Smooth muscle cell (in vitro differentiated cells): ENCODE results near the gene TSPAN5. TPM values are rescaled to one million over a fixed set of nuclear protein-coding genes. Genes with fewer than 3 reads are reported as not detected.

ENCODE experiments used
- DNase-seq: peaks from one replicate; lab custom pipeline; 2025; ENCODE audit not compliant: unreplicated experiment; lab: John Stamatoyannopoulos, UW
- H2AFZ ChIP-seq: fragments of 200-600 bp; sonication (generic); 2 replicates; pipeline ENCODE4 v1.6.0; 2016; ENCODE audit warnings: antibody characterized with exemption, low read depth, mild to moderate bottlenecking
- H3F3A ChIP-seq: fragments of 200-600 bp; sonication (generic); 2 replicates; pipeline ENCODE4 v1.6.0; 2017; ENCODE audit warnings: antibody characterized with exemption, low read depth
- H3K27ac ChIP-seq: fragments of 200-600 bp; sonication (generic); 2 replicates; pipeline ENCODE4 v1.5.1; 2016; ENCODE audit warnings: low read depth, mild to moderate bottlenecking
- H3K27me3 ChIP-seq: fragments of 200-600 bp; sonication (generic); 2 replicates; pipeline ENCODE4 v1.6.1; 2016; ENCODE audit warnings: low read depth, mild to moderate bottlenecking
- H3K36me3 ChIP-seq: fragments of 200-600 bp; sonication (generic); 2 replicates; pipeline ENCODE4 v1.5.1; 2016; ENCODE audit warnings: low read depth
- H3K4me1 ChIP-seq: fragments of 200-600 bp; sonication (generic); 2 replicates; pipeline ENCODE4 v1.5.1; 2016; ENCODE audit warnings: low read depth
- H3K4me2 ChIP-seq: fragments of 200-600 bp; sonication (generic); 2 replicates; pipeline ENCODE4 v1.6.0; 2016; ENCODE audit warnings: mild to moderate bottlenecking
- H3K4me3 ChIP-seq: fragments of 200-600 bp; sonication (generic); 2 replicates; pipeline ENCODE4 v1.5.1; 2016; ENCODE audit warnings: mild to moderate bottlenecking
- H3K79me2 ChIP-seq: fragments of 200-600 bp; sonication (generic); 2 replicates; pipeline ENCODE4 v1.6.0; 2016; ENCODE audit warnings: low read depth, mild to moderate bottlenecking
- H3K9ac ChIP-seq: fragments of 200-600 bp; sonication (generic); 2 replicates; pipeline ENCODE4 v1.6.0; 2016; ENCODE audit warnings: low read depth
- H3K9me3 ChIP-seq: fragments of 200-600 bp; sonication (generic); replicated peaks from 2 replicates; pipeline ENCODE4 v1.5.1; 2016; ENCODE audit warnings: low read depth
- H4K20me1 ChIP-seq: fragments of 200-600 bp; sonication (generic); 2 replicates; pipeline ENCODE4 v1.6.0; 2016; ENCODE audit warnings: low read depth
- WGBS: methylation state at CpG from one replicate; pipeline ENCODE4 v1.1.7; 2016; ENCODE audit warnings: low lambda C conversion rate; 5-methylcytosine and 5-hydroxymethylcytosine counted together
- polyA plus RNA-seq: library from polyadenylated mRNA; unstranded; fragments of >200 nt; fragmentation: Nextera tagmentation; extraction: Ambion mirVana; gene quantifications from 2 replicates; pipeline ENCODE4 v1.2.1, GENCODE V29; 2016
- total RNA-seq: library from RNA; depleted of rRNA; stranded (reverse); fragments of >200 nt; gene quantifications from 2 replicates; pipeline ENCODE4 v1.2.3, GENCODE V29; 2014
- TF ChIP-seq, protein P1 (sequence below): fragments of 200-600 bp; sonication (generic); IDR thresholded peaks from 2 replicates; pipeline ENCODE4 v1.5.1; 2017; ENCODE audit warnings: borderline replicate concordance, mild to moderate bottlenecking, antibody characterized with exemption; ENCODE audit not compliant: insufficient read depth, poor library complexity, severe bottlenecking

TSPAN5 gene
- total and polyA plus RNA-seq, 2 experiments from 2014 or later: 28.3 to 35.8 TPM

DNA sequence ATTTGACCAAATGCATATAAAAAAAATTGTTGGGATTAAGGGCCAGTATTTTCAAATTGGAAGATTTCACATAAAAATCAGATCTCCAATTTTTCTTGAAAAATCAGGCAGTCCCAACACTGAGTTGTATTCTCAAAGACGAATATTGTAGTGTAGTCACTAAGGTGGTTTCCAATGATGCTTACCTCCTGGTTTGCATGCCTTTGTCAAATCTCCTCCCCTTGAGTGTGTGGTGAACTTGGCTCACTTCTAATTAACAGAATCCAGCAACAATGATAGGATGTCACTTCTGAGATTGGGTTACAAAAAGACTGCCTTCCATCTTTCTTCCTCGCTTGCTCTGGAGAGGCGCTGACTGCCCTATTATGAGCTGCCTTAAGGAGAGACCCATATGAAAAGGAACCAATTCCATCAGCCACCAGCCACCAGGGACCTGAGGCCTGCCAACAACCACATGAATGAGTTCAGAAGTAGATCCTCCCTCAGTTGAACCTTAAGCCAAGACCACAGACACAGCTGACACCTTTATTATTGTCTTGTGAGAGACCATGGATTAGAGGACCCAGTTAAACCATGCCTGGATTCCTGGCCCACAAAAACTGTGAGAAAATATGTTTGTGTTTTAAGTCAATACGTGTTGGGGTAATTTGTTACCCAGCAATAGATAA is 31.2 kb upstream of the TSPAN5 start:
- H3K4me3 ChIP-seq: no peak overlapping the region
- H3K27me3 ChIP-seq: no peaks in the 10 kb centered on the region
- H3K79me2 ChIP-seq: no peaks in the 10 kb centered on the region
- peaks cover 8% of the 10 kb centered on the region for H3K4me1 ChIP-seq
- DNase-seq: no peak
- H3K4me2 ChIP-seq: no peak overlapping the region
- no peak overlapping the region for H3K9ac ChIP-seq
- peaks cover 28% of the 10 kb centered on the region for H3F3A ChIP-seq
- WGBS: 100% methylated on average over 4 of the region's 4 CpGs
- no peaks in the 10 kb centered on the region for H3K36me3 ChIP-seq
- no peaks in the 10 kb centered on the region for H3K9me3 ChIP-seq
- H4K20me1 ChIP-seq: no peaks in the 10 kb centered on the region
- H3K27ac ChIP-seq: no peak overlapping the region
- TF ChIP-seq, protein P1, sequence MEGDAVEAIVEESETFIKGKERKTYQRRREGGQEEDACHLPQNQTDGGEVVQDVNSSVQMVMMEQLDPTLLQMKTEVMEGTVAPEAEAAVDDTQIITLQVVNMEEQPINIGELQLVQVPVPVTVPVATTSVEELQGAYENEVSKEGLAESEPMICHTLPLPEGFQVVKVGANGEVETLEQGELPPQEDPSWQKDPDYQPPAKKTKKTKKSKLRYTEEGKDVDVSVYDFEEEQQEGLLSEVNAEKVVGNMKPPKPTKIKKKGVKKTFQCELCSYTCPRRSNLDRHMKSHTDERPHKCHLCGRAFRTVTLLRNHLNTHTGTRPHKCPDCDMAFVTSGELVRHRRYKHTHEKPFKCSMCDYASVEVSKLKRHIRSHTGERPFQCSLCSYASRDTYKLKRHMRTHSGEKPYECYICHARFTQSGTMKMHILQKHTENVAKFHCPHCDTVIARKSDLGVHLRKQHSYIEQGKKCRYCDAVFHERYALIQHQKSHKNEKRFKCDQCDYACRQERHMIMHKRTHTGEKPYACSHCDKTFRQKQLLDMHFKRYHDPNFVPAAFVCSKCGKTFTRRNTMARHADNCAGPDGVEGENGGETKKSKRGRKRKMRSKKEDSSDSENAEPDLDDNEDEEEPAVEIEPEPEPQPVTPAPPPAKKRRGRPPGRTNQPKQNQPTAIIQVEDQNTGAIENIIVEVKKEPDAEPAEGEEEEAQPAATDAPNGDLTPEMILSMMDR: no peak
- H2AFZ ChIP-seq: no peak overlapping the region

DNA sequence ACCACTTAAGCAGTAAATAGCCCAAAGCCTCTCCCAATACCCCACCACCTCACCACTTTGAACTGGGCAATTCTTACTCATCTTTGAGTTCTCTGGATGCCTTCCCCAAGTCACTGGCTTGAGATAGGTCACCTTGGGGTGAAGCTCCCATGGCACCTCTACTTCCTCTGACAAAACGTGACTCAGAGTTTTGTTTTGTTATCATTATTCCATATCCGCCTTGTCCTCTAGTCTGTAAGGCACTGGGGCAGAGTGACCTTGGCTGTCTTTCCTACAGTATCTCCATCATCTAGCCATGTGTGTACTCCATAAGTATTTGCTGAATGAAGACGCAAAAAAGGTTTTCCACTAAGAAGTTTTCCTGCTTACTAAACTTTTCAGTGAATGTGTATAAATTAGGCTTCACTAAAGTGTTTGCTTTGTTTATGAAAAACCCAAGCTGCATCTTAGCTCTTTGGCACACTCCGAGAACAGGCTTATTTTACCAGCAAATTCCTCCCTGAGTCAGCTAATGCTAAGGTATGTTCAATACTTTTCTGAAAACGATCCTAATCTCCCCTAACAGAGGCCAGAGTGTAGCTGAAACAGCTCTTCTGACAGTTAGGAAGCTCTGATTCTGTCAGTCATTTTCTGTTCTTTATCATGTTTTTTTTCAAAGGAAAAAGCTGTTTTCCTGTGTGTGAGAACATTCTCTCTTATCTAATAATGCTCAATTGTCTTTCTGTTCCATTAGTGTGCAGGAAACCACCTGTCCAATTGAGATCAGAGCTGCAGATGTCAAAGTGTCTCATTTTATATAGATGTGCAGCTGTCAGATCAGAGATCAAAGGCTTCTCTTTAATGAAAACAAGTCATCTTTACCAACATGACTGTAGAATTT is 30.2 kb upstream of the TSPAN5 start:
- DNase-seq: no peak
- H3K9ac ChIP-seq: no peak overlapping the region
- WGBS: 29% methylated on average over 5 of the region's 5 CpGs
- H3K4me3 ChIP-seq: no peak overlapping the region
- H3K27me3 ChIP-seq: no peaks in the 10 kb centered on the region
- no peak overlapping the region for H2AFZ ChIP-seq
- H3K9me3 ChIP-seq: no peaks in the 10 kb centered on the region
- peaks cover 28% of the 10 kb centered on the region for H3F3A ChIP-seq
- H4K20me1 ChIP-seq: no peaks in the 10 kb centered on the region
- H3K36me3 ChIP-seq: no peaks in the 10 kb centered on the region
- H3K79me2 ChIP-seq: no peaks in the 10 kb centered on the region
- H3K27ac ChIP-seq: peak overlapping the region; percentile 9
- H3K4me1 ChIP-seq: peaks cover 8% of the 10 kb centered on the region
- H3K4me2 ChIP-seq: peak overlapping the region; percentile 21
- TF ChIP-seq, protein P1: no peak

DNA sequence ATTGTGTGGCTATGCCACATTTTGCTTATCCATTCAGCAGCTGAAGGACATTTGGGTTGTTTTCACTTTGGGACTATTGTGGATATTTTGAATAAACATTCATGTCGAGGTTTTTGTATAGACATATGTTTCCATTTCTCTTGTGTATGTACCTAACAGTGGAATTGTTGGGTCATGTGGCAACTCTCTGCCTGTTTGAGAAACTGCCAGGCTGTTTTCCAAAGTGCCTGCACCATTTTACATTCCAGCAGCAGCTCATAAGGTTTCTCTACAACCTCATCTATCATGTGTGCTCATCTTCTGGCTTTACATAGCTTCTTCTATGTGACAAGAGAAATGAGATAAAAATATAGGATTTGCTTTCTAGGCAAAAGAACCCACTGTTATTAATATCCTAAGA is 29.5 kb upstream of the TSPAN5 start:
- no peaks in the 10 kb centered on the region for H3K36me3 ChIP-seq
- peak overlapping the region; percentile 69 for H3K4me2 ChIP-seq
- H3K27me3 ChIP-seq: no peaks in the 10 kb centered on the region
- no peaks in the 10 kb centered on the region for H3K9me3 ChIP-seq
- H3K27ac ChIP-seq: no peak overlapping the region
- no peak overlapping the region for H3K9ac ChIP-seq
- H3K4me3 ChIP-seq: no peak overlapping the region
- no peaks in the 10 kb centered on the region for H4K20me1 ChIP-seq
- DNase-seq: no peak
- 80% methylated on average over 1 of the region's 1 CpG for WGBS
- TF ChIP-seq, protein P1: no peak
- H3K4me1 ChIP-seq: peaks cover 8% of the 10 kb centered on the region
- H3K79me2 ChIP-seq: no peaks in the 10 kb centered on the region
- H2AFZ ChIP-seq: no peak overlapping the region
- peaks cover 28% of the 10 kb centered on the region for H3F3A ChIP-seq
